GM12872 (cell line): Measurements from ENCODE around the gene KIAA0319L.
A peak's percentile ranks its signal among the peaks of the same experiment; 100 is the strongest.

ENCODE experiments used
- TF ChIP-seq, protein P1 (sequence below): IDR thresholded peaks from 3 replicates; pipeline ENCODE4 v1.5.1; 2011; ENCODE audit warnings: low read depth, mild to moderate bottlenecking, low read length, moderate library complexity; ENCODE audit not compliant: insufficient read depth

The KIAA0319L gene

DNA sequence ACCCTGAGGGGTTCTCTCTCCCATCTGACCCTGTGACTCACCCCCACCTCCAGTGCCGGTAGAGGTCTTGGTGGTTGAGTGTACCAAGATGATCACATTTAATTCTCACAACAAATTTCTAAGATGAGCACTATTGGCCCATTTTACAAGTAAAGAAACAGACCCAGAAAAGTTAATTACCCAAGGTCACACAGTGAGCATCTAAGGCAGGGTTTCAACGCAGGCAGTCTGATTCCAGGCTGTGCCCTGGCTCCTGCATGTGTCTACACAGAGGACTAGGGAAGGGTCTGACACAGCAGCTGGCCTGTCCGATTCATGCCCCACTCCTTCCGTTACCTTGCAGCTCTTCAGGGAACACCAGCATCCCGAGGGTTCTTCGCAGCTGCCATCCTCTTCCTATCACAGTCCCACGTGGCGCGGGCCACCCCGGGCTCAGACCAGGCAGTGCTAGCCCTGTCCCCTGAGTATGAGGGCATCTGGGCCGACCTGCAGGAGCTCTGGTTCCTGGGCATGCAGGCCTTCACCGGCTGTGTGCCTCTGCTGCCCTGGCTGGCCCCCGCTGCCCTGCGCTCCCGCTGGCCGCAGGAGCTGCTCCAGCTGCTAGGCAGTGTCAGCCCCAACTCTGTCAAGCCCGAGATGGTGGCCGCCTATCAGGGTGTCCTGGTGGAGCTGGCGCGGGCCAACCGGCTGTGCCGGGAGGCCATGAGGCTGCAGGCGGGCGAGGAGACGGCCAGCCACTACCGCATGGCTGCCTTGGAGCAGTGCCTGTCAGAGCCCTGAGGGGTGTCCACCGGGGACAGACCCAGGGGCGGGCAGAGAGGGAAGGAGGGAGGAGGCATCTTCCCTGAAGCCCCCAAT, 7.9 kb upstream of the KIAA0319L start:
- TF ChIP-seq, protein P1, sequence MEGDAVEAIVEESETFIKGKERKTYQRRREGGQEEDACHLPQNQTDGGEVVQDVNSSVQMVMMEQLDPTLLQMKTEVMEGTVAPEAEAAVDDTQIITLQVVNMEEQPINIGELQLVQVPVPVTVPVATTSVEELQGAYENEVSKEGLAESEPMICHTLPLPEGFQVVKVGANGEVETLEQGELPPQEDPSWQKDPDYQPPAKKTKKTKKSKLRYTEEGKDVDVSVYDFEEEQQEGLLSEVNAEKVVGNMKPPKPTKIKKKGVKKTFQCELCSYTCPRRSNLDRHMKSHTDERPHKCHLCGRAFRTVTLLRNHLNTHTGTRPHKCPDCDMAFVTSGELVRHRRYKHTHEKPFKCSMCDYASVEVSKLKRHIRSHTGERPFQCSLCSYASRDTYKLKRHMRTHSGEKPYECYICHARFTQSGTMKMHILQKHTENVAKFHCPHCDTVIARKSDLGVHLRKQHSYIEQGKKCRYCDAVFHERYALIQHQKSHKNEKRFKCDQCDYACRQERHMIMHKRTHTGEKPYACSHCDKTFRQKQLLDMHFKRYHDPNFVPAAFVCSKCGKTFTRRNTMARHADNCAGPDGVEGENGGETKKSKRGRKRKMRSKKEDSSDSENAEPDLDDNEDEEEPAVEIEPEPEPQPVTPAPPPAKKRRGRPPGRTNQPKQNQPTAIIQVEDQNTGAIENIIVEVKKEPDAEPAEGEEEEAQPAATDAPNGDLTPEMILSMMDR, result no peak

- TF ChIP-seq, protein P1, result peak; percentile 91
These were observed 7.1 kb upstream of the KIAA0319L start for GRCh38 chr1:35564037-35564883.

- TF ChIP-seq, protein P1, result no peak
These were observed 6.0 kb upstream of the KIAA0319L start for GRCh38 chr1:35563166-35563565.

- TF ChIP-seq, protein P1, result no peak
These were observed 4.9 kb upstream of the KIAA0319L start for GRCh38 chr1:35561972-35562680.

GRCh38 chr1:35561297-35561971, 4.2 kb upstream of the KIAA0319L start:
- TF ChIP-seq, protein P1, result no peak

DNA sequence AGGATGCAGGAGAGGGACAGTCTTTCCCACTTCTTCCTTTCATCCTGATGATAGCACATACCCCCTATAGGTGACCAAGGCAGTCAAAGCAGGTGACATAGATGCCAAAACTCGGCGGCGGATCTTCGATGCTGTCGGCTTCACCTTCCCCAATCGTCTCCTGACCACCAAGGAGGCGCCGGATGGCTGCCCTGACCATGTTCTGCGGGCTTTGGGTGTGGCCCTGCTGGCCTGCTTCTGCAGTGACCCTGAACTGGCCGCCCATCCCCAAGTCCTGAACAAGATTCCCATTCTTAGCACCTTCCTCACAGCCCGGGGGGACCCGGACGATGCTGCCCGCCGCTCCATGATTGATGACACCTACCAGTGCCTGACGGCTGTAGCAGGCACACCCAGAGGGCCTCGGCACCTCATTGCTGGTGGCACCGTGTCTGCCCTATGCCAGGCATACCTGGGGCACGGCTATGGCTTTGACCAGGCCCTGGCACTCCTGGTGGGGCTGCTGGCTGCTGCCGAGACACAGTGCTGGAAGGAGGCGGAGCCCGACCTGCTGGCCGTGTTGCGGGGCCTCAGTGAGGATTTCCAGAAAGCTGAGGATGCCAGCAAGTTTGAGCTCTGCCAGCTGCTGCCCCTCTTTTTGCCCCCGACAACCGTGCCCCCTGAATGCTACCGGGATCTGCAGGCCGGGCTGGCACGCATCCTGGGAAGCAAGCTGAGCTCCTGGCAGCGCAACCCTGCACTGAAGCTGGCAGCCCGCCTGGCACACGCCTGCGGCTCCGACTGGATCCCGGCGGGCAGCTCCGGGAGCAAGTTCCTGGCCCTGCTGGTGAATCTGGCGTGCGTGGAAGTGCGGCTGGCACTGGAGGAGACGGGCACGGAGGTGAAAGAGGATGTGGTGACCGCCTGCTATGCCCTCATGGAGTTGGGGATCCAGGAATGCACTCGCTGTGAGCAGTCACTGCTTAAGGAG, 3.3 kb upstream of the KIAA0319L start:
- TF ChIP-seq, protein P1, result no peak
